Measurements from ENCODE around the gene CFAP126. TPM values are rescaled to one million over a fixed set of nuclear protein-coding genes. Genes with fewer than 3 reads are reported as not detected.

The CFAP126 gene
- total and polyA plus RNA-seq, 2 of the 13 experiments (the other 11 are each of a cell fraction or from before 2014, with no cell fraction given): not detected

- TF ChIP-seq REPIN1 (CRISPR knock-in tag; IDR thresholded peaks at IDR 0.05; ENCODE audit: borderline replicate concordance, low read depth) (no peak), ZNF142 (CRISPR knock-in tag; IDR thresholded peaks at IDR 0.05) (no peak; the same call in 1 of the 2 replicates), ZNF512B (CRISPR knock-in tag; IDR thresholded peaks at IDR 0.05; ENCODE audit: borderline replicate concordance) (no peak; the same call in 1 of the 2 replicates), ZNF569 (CRISPR knock-in tag; IDR thresholded peaks at IDR 0.05; ENCODE audit: borderline replicate concordance) (no peak), ZBED4 (CRISPR knock-in tag; IDR thresholded peaks at IDR 0.05; ENCODE audit: borderline replicate concordance) (peak; percentile 46), NR2F1 (CRISPR knock-in tag; IDR thresholded peaks at IDR 0.05) (peak in 1 of 2 experiments; percentile 68; a peak in 1 of 4 replicates), AHR (CRISPR knock-in tag; IDR thresholded peaks at IDR 0.05) (peak; percentile 33; the same call in 1 of the 2 replicates), RORA (CRISPR knock-in tag; IDR thresholded peaks at IDR 0.05) (no peak), GABPB1 (CRISPR knock-in tag; IDR thresholded peaks at IDR 0.05) (peak; percentile 93), KLF6 (CRISPR knock-in tag; IDR thresholded peaks at IDR 0.05) (no peak), ARID2 (CRISPR knock-in tag; IDR thresholded peaks at IDR 0.05; ENCODE audit: borderline replicate concordance) (no peak), ZSCAN25 (CRISPR knock-in tag; IDR thresholded peaks at IDR 0.05) (peak; percentile 73; the same call in 1 of the 2 replicates), KMT2B (CRISPR knock-in tag; IDR thresholded peaks at IDR 0.05) (peak; percentile 60; the same call in 1 of the 2 replicates), ZNF792 (CRISPR knock-in tag; IDR thresholded peaks at IDR 0.05) (no peak; the same call in none of the 2 replicates)
These were observed 31.8 kb upstream of the CFAP126 start (continued) for GRCh38 chr1:161399257-161399998.

Measured in HepG2 (cell line).